ENCODE results near the gene SLC2A6.
"Not testable (repeated sequence)": the region's sequence is repeated elsewhere in the genome, so short reads cannot be mapped to it uniquely, and the experiment has no call there.

The SLC2A6 gene

GRCh38 chr9:133457233-133457632, 21.7 kb downstream of the SLC2A6 start:
- Mint-ChIP-seq H3K27ac (no peak overlapping the region), H3K27me3 (no peaks in the 10 kb centered on the region)

GRCh38 chr9:133456409-133456808, 22.5 kb downstream of the SLC2A6 start:
- no peak for DNase-seq
- no peaks in the 10 kb centered on the region for H3K36me3 Mint-ChIP-seq (ENCODE audit: low read depth)
- no peaks in the 10 kb centered on the region for H3K27me3 Mint-ChIP-seq
- H3K9me3 Mint-ChIP-seq = no peaks in the 10 kb centered on the region
- H3K27ac Mint-ChIP-seq = no peak overlapping the region
- H3K4me1 Mint-ChIP-seq (ENCODE audit: low read depth) = peaks cover 10% of the 10 kb centered on the region
- H3K4me3 Mint-ChIP-seq = no peak overlapping the region

More at GRCh38 chr9:133457233-133457632, 21.7 kb downstream of the SLC2A6 start:
- no peaks in the 10 kb centered on the region for H3K36me3 Mint-ChIP-seq (ENCODE audit: low read depth)
- no peaks in the 10 kb centered on the region for H3K9me3 Mint-ChIP-seq
- no peak overlapping the region for H3K4me3 Mint-ChIP-seq
- DNase-seq = no peak
- H3K4me1 Mint-ChIP-seq (ENCODE audit: low read depth) = peaks cover 10% of the 10 kb centered on the region

GRCh38 chr9:133455936-133456335, 23.0 kb downstream of the SLC2A6 start:
- Mint-ChIP-seq H3K4me1 (ENCODE audit: low read depth) (peaks cover 10% of the 10 kb centered on the region), H3K4me3 (no peak overlapping the region), H3K27ac (no peak overlapping the region), H3K27me3 (no peaks in the 10 kb centered on the region), H3K9me3 (no peaks in the 10 kb centered on the region), H3K36me3 (ENCODE audit: low read depth) (no peaks in the 10 kb centered on the region)
- DNase-seq = no peak

GRCh38 chr9:133454943-133455673, 23.8 kb downstream of the SLC2A6 start:
- H3K36me3 Mint-ChIP-seq (ENCODE audit: low read depth) = no peaks in the 10 kb centered on the region
- H3K4me1 Mint-ChIP-seq (ENCODE audit: low read depth) = peaks cover 7% of the 10 kb centered on the region
- no peaks in the 10 kb centered on the region for H3K9me3 Mint-ChIP-seq
- DNase-seq = no peak
- H3K27me3 Mint-ChIP-seq = no peaks in the 10 kb centered on the region
- H3K27ac Mint-ChIP-seq = no peak overlapping the region
- no peak overlapping the region for H3K4me3 Mint-ChIP-seq

- Mint-ChIP-seq H3K4me3 (no peak overlapping the region), H3K9me3 (no peaks in the 10 kb centered on the region), H3K36me3 (ENCODE audit: low read depth) (no peaks in the 10 kb centered on the region), H3K4me1 (ENCODE audit: low read depth) (peaks cover 4% of the 10 kb centered on the region), H3K27me3 (no peaks in the 10 kb centered on the region), H3K27ac (no peak overlapping the region)
- no peak for DNase-seq
These were observed 24.6 kb downstream of the SLC2A6 start for GRCh38 chr9:133454325-133454724.

- no peak for DNase-seq
- no peaks in the 10 kb centered on the region for H3K36me3 Mint-ChIP-seq (ENCODE audit: low read depth)
- no peaks in the 10 kb centered on the region for H3K9me3 Mint-ChIP-seq
- no peaks in the 10 kb centered on the region for H3K4me1 Mint-ChIP-seq (ENCODE audit: low read depth)
- no peak overlapping the region for H3K27ac Mint-ChIP-seq
- no peaks in the 10 kb centered on the region for H3K27me3 Mint-ChIP-seq
- no peak overlapping the region for H3K4me3 Mint-ChIP-seq
These were observed 25.2 kb downstream of the SLC2A6 start for GRCh38 chr9:133453651-133454050.

- Mint-ChIP-seq H3K27ac (no peak overlapping the region), H3K36me3 (ENCODE audit: low read depth) (no peaks in the 10 kb centered on the region), H3K27me3 (no peaks in the 10 kb centered on the region), H3K9me3 (no peaks in the 10 kb centered on the region), H3K4me1 (ENCODE audit: low read depth) (no peaks in the 10 kb centered on the region), H3K4me3 (no peak overlapping the region)
- no peak for DNase-seq
These were observed 26.3 kb downstream of the SLC2A6 start for GRCh38 chr9:133452562-133452961.

GRCh38 chr9:133451865-133452264, 27.0 kb downstream of the SLC2A6 start:
- not testable (repeated sequence) for H3K27ac Mint-ChIP-seq; H3K9me3 Mint-ChIP-seq; H3K27me3 Mint-ChIP-seq; H3K4me3 Mint-ChIP-seq; H3K36me3 Mint-ChIP-seq (ENCODE audit: low read depth); DNase-seq; H3K4me1 Mint-ChIP-seq (ENCODE audit: low read depth)

GRCh38 chr9:133449760-133450159, 29.1 kb downstream of the SLC2A6 start:
- H3K9me3 Mint-ChIP-seq = no peaks in the 10 kb centered on the region
- DNase-seq = no peak

GRCh38 chr9:133448487-133448972, 30.4 kb downstream of the SLC2A6 start:
- Mint-ChIP-seq H3K4me1 (ENCODE audit: low read depth) (no peaks in the 10 kb centered on the region), H3K4me3 (no peak overlapping the region), H3K36me3 (ENCODE audit: low read depth) (no peaks in the 10 kb centered on the region), H3K27ac (no peak overlapping the region), H3K9me3 (no peaks in the 10 kb centered on the region), H3K27me3 (no peaks in the 10 kb centered on the region)
- no peak for DNase-seq

More at GRCh38 chr9:133449760-133450159, 29.1 kb downstream of the SLC2A6 start:
- no peaks in the 10 kb centered on the region for H3K36me3 Mint-ChIP-seq (ENCODE audit: low read depth)
- H3K27me3 Mint-ChIP-seq = no peaks in the 10 kb centered on the region
- H3K4me1 Mint-ChIP-seq (ENCODE audit: low read depth) = no peaks in the 10 kb centered on the region
- H3K4me3 Mint-ChIP-seq = no peak overlapping the region
- H3K27ac Mint-ChIP-seq = no peak overlapping the region

GRCh38 chr9:133445293-133445969, 33.5 kb downstream of the SLC2A6 start:
- no peak overlapping the region for H3K4me3 Mint-ChIP-seq

GRCh38 chr9:133443982-133444381, 34.9 kb downstream of the SLC2A6 start:
- Mint-ChIP-seq H3K4me1 (ENCODE audit: low read depth) (peaks cover 5% of the 10 kb centered on the region), H3K9me3 (no peaks in the 10 kb centered on the region), H3K27ac (no peak overlapping the region), H3K4me3 (no peak overlapping the region), H3K36me3 (ENCODE audit: low read depth) (no peaks in the 10 kb centered on the region), H3K27me3 (no peaks in the 10 kb centered on the region)
- no peak for DNase-seq

More at GRCh38 chr9:133445293-133445969, 33.5 kb downstream of the SLC2A6 start:
- no peak for DNase-seq
- no peaks in the 10 kb centered on the region for H3K4me1 Mint-ChIP-seq (ENCODE audit: low read depth)
- H3K9me3 Mint-ChIP-seq = no peaks in the 10 kb centered on the region
- no peaks in the 10 kb centered on the region for H3K27me3 Mint-ChIP-seq
- H3K36me3 Mint-ChIP-seq (ENCODE audit: low read depth) = no peaks in the 10 kb centered on the region
- H3K27ac Mint-ChIP-seq = no peak overlapping the region

- Mint-ChIP-seq H3K9me3 (no peaks in the 10 kb centered on the region), H3K27me3 (no peaks in the 10 kb centered on the region), H3K27ac (no peak overlapping the region), H3K4me1 (ENCODE audit: low read depth) (peaks cover 5% of the 10 kb centered on the region), H3K4me3 (no peak overlapping the region), H3K36me3 (ENCODE audit: low read depth) (no peaks in the 10 kb centered on the region)
- no peak for DNase-seq
These were observed 35.7 kb downstream of the SLC2A6 start for GRCh38 chr9:133443248-133443647.

GRCh38 chr9:133441571-133441970, 37.3 kb downstream of the SLC2A6 start:
- Mint-ChIP-seq H3K27ac (no peak overlapping the region), H3K9me3 (no peaks in the 10 kb centered on the region), H3K4me3 (no peak overlapping the region), H3K4me1 (ENCODE audit: low read depth) (peaks cover 5% of the 10 kb centered on the region), H3K36me3 (ENCODE audit: low read depth) (no peaks in the 10 kb centered on the region), H3K27me3 (no peaks in the 10 kb centered on the region)
- no peak for DNase-seq

GRCh38 chr9:133440874-133441273, 38.0 kb downstream of the SLC2A6 start:
- no peak overlapping the region for H3K27ac Mint-ChIP-seq
- no peak overlapping the region for H3K4me3 Mint-ChIP-seq

More at GRCh38 chr9:133440874-133441273, 38.0 kb downstream of the SLC2A6 start:
- no peaks in the 10 kb centered on the region for H3K9me3 Mint-ChIP-seq
- no peak for DNase-seq
- H3K36me3 Mint-ChIP-seq (ENCODE audit: low read depth) = no peaks in the 10 kb centered on the region
- peaks cover 5% of the 10 kb centered on the region for H3K4me1 Mint-ChIP-seq (ENCODE audit: low read depth)
- H3K27me3 Mint-ChIP-seq = no peaks in the 10 kb centered on the region

All from activated T-cell treated with anti-CD3 and anti-CD28 coated beads, Interleukin-2, amount 50 U/mL, for 24 hours (primary cell).